Breast epithelium (tissue), 4 donors: Measurements from ENCODE around the gene TNFAIP3. TPM values are rescaled to one million over a fixed set of nuclear protein-coding genes. Genes with fewer than 3 reads are reported as not detected.
"Not testable (repeated sequence)": the region's sequence is repeated elsewhere in the genome, so short reads cannot be mapped to it uniquely, and the experiment has no call there.

Experiments used
- DNase-seq, 2 donors: peaks; one replicate each; pipeline ENCODE4 v3.0.0-alpha.2; 2019; ENCODE audit warnings: low spot score in 2 of 2
- H3K27ac ChIP-seq, 2 donors: fragments of 200-600 bp; sonication (generic) in 1 of 2; one replicate each; pipeline ENCODE4 v1.5.1; 2016 to 2019; ENCODE audit warnings: mild to moderate bottlenecking in 1 of 2
- H3K27me3 ChIP-seq, 2 donors: fragments of 200-600 bp; sonication (generic) in 1 of 2; one replicate each; pipeline versions ENCODE4 v1.5.1 to v1.6.0; 2017 to 2019; ENCODE audit warnings: control low read depth in 1 of 2, mild to moderate bottlenecking in 1 of 2
- H3K36me3 ChIP-seq: fragments of 200-600 bp; one replicate; pipeline ENCODE4 v1.5.1; 2019
- H3K4me1 ChIP-seq, 2 donors: fragments of 200-600 bp; sonication (generic); one replicate each; pipeline ENCODE4 v1.5.1; 2016 to 2019; ENCODE audit warnings: control low read depth in 1 of 2
- H3K4me3 ChIP-seq, 3 donors: fragments of 200-600 bp; sonication (generic); 1 replicate in 2 of 3; 2 replicates in 1 of 3; pipeline ENCODE4 v1.5.1; 2016 to 2019; ENCODE audit warnings: mild to moderate bottlenecking in 3 of 3, moderate library complexity in 2 of 3
- H3K9me3 ChIP-seq, 2 donors: fragments of 200-600 bp; sonication (generic) in 1 of 2; one replicate each; pipeline ENCODE4 v1.5.1; 2016 to 2019; ENCODE audit warnings: control low read depth in 1 of 2
- POLR2A ChIP-seq: fragments of 450-650 bp; IDR thresholded peaks from one replicate; pipeline ENCODE4 v1.6.1; 2016; ENCODE audit warnings: antibody characterized with exemption, mild to moderate bottlenecking, moderate library complexity
- POLR2AphosphoS5 ChIP-seq, 3 donors: sonication (generic); formaldehyde crosslinking; IDR thresholded peaks; one replicate each; pipeline ENCODE4 v1.6.1; 2017; ENCODE audit warnings: antibody characterized with exemption in 3 of 3
- intact Hi-C: fragments of 100-400 bp; cut with DNase I; formaldehyde crosslinking; loops from one replicate; pipeline ENCODE4 v1.15.1; 2023; ENCODE audit warnings: low total_unique reads
- total RNA-seq, 3 donors: library from RNA; depleted of rRNA; stranded (reverse); fragments of >200 nt; gene quantifications; one replicate each; pipeline ENCODE4 v1.1.0, GENCODE V29; 2016
- TF ChIP-seq, protein P1 (sequence below), 3 donors: fragments of 450-650 bp; IDR thresholded peaks; one replicate each; pipeline ENCODE4 v1.5.1; 2016 to 2017; ENCODE audit warnings: antibody characterized with exemption in 3 of 3, mild to moderate bottlenecking in 3 of 3, moderate library complexity in 3 of 3

TNFAIP3 gene
- total RNA-seq, 3 donors from 2014 or later: 21.3 to 50.5 (median 25.9) TPM

DNA sequence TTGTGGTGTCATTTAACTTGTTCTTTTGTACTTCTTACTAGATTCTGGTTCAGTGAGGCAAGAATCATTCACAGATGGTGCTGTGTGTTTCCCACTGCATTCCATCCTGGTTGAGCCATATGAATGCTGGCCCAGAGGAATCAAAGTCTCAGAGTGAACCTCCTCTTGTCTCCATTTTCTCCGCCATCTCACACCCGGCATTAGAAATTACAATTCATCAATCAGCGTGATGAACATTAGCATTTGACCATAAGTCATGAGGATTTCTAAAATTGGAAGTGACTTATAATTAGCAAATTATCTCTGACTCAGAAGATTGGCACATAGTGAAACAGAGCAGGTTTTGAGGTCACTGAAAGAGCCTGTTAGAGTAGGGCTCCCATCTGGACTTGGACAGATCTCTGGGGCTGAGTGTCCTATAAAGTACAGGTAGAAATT, 25.2 kb downstream of the TNFAIP3 start:
- Histone ChIP-seq H3K4me1 (no peaks in the 10 kb centered on the region), H3K27ac (no peak overlapping the region)

DNA sequence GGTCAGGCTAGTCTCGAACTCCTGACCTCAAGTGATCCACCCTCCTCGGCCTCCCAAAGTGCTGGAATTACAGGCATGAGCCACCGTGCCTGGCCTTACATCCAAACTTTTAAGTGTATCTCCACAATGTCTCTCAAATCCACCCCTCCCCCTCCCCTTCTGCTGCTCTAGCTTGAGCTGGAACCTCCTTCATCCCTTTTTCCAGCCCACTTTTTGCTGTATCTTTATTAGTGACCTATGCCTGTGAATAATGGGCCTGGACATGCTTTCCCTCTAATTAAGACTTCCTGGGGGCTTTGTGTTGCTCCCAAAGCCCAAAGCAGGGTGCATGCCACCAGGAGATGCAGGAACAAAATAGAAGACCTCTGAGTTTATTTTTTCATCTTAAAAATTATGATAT, 26.1 kb downstream of the TNFAIP3 start:
- Histone ChIP-seq H3K9me3 (no peaks in the 10 kb centered on the region), H3K36me3 (no peaks in the 10 kb centered on the region), H3K4me3 (no peak overlapping the region), H3K27me3 (no peaks in the 10 kb centered on the region), H3K4me1 (no peaks in the 10 kb centered on the region), H3K27ac (no peak overlapping the region)
- DNase-seq: no peak
- TF ChIP-seq, protein P1, sequence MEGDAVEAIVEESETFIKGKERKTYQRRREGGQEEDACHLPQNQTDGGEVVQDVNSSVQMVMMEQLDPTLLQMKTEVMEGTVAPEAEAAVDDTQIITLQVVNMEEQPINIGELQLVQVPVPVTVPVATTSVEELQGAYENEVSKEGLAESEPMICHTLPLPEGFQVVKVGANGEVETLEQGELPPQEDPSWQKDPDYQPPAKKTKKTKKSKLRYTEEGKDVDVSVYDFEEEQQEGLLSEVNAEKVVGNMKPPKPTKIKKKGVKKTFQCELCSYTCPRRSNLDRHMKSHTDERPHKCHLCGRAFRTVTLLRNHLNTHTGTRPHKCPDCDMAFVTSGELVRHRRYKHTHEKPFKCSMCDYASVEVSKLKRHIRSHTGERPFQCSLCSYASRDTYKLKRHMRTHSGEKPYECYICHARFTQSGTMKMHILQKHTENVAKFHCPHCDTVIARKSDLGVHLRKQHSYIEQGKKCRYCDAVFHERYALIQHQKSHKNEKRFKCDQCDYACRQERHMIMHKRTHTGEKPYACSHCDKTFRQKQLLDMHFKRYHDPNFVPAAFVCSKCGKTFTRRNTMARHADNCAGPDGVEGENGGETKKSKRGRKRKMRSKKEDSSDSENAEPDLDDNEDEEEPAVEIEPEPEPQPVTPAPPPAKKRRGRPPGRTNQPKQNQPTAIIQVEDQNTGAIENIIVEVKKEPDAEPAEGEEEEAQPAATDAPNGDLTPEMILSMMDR (IDR thresholded peaks at IDR 0.05): no peak
- TF ChIP-seq POLR2A (no peak), POLR2AphosphoS5 (IDR thresholded peaks at IDR 0.05) (no peak)
- intact Hi-C loops: no loop called here

More for the DNA sequence above, 25.2 kb downstream of the TNFAIP3 start:
- no peak overlapping the region for H3K4me3 ChIP-seq
- no peaks in the 10 kb centered on the region for H3K9me3 ChIP-seq
- no peaks in the 10 kb centered on the region for H3K27me3 ChIP-seq
- intact Hi-C loops: no loop called here
- no peak for TF ChIP-seq POLR2A
- no peak for TF ChIP-seq POLR2AphosphoS5 (IDR thresholded peaks at IDR 0.05)
- TF ChIP-seq, protein P1 (IDR thresholded peaks at IDR 0.05): no peak
- no peaks in the 10 kb centered on the region for H3K36me3 ChIP-seq
- DNase-seq: no peak

DNA sequence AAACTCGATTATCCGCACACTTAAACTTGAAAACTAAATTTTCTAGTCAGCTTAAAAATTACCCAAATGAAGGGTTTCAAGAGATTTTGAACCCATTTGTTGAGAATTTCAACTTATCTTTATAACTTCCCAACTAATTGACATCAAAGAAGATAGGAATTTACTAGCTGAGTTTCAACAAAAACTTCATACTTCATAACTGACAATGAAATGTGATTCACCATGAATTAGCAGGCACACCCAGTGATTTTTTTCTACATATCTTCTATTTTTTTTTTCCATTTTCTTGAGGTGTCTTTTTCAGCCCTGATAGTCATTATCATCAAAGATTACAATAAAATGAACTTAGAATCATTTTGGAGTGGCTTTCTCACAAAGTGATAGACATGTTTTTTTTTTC, 26.7 kb downstream of the TNFAIP3 start:
- TF ChIP-seq POLR2AphosphoS5 (IDR thresholded peaks at IDR 0.05): no peak
- TF ChIP-seq POLR2A: no peak
- TF ChIP-seq, protein P1 (IDR thresholded peaks at IDR 0.05): no peak
- H3K4me3 ChIP-seq: no peak overlapping the region
- no peak overlapping the region for H3K27ac ChIP-seq
- H3K36me3 ChIP-seq: no peaks in the 10 kb centered on the region
- H3K4me1 ChIP-seq: no peaks in the 10 kb centered on the region
- no peaks in the 10 kb centered on the region for H3K9me3 ChIP-seq
- no peak for DNase-seq
- intact Hi-C loops: no loop called here
- no peaks in the 10 kb centered on the region for H3K27me3 ChIP-seq

DNA sequence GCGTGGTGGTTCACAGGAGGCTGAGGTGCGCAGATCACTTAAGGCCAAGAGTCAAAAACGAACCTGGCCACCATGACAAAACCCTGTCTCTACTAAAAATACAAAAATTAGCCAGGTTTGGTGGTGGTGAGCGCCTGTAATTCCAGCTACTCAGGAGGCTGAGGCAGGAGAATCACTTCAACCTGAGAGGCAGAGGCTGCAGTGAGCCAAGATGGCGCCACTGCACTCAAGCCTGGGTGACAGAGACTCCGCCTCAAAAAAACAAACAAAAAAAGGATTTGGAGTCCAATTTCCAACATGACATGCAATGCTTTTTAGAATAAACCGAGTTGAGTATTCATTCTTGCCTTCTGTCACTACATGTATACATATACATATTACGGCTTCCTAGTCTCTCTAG, 27.3 kb downstream of the TNFAIP3 start:
- H3K36me3 ChIP-seq, H3K4me1 ChIP-seq, intact Hi-C loops: not testable (repeated sequence)

DNA sequence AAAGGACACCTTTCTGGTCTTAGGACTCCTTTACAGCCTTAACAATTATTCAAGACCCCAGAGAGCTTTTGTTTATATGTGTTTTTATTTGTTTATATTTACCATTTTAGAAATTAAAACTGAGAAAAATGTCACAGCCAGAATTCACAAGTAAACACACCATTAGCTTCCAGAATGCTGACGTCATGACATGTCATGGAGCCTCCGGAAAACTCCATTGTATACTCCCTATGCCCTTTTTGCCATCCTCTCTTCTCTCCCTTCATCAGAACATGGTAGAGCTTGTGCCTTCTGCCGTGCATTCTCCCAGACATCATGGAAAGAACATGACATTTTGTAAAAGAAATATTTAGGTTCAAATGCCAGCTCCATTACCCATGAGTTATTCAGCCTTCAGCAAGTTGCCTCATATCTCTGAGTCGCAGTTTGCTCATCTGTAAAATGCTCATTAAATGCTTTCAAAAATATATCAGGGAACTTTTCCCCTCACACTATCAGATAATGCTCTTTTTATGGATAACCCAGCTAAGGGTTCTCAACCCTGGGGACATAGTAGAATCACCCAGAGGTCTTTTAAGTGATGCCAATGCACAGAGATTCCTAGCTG, 27.8 kb downstream of the TNFAIP3 start:
- H3K27ac ChIP-seq: no peak overlapping the region
- intact Hi-C loops: no loop called here
- TF ChIP-seq POLR2AphosphoS5 (IDR thresholded peaks at IDR 0.05): no peak
- TF ChIP-seq POLR2A: no peak
- TF ChIP-seq, protein P1 (IDR thresholded peaks at IDR 0.05): no peak
- no peak overlapping the region for H3K4me3 ChIP-seq
- no peak for DNase-seq
- H3K27me3 ChIP-seq: no peaks in the 10 kb centered on the region
- H3K9me3 ChIP-seq: no peaks in the 10 kb centered on the region
- no peaks in the 10 kb centered on the region for H3K36me3 ChIP-seq
- no peaks in the 10 kb centered on the region for H3K4me1 ChIP-seq

More for the DNA sequence above, 27.3 kb downstream of the TNFAIP3 start:
- DNase-seq, H3K4me3 ChIP-seq, H3K27ac ChIP-seq, H3K9me3 ChIP-seq, H3K27me3 ChIP-seq: not testable (repeated sequence)
